HL-60 (cell line): ENCODE measurements around the gene CFAP74.

Experiments used
- DNase-seq, 2 experiments: peaks; one replicate each; pipeline ENCODE4 v3.0.0-alpha.2; 2010 to 2020; ENCODE audit warnings: low read depth in 1 of 2, low spot score in 1 of 2
- H3K27ac ChIP-seq: fragments of 250-450 bp; sonication (Bioruptor Pico); replicated peaks from 2 replicates; pipeline ENCODE4 v1.5.1; 2020; ENCODE audit warnings: mild to moderate bottlenecking, moderate library complexity
- H3K27me3 ChIP-seq: fragments of 250-450 bp; sonication (Bioruptor Pico); 2 replicates; pipeline ENCODE4 v1.5.1; 2021; ENCODE audit warnings: mild to moderate bottlenecking, moderate library complexity; ENCODE audit not compliant: insufficient read depth, poor library complexity, severe bottlenecking
- H3K4me3 ChIP-seq: replicated peaks from 2 replicates; pipeline ENCODE4 v1.5.1; 2011; ENCODE audit warnings: mild to moderate bottlenecking, control low read depth, low read length; ENCODE audit not compliant: insufficient read depth
- CTCF ChIP-seq: IDR thresholded peaks from one replicate; pipeline ENCODE4 v1.5.1; 2011; ENCODE audit warnings: low read length, control low read depth, inconsistent platforms; ENCODE audit not compliant: insufficient read depth
- GABPA ChIP-seq: IDR thresholded peaks from 2 replicates; pipeline ENCODE4 v1.6.1; 2012; ENCODE audit warnings: low read depth
- POLR2AphosphoS5 ChIP-seq: IDR thresholded peaks from 2 replicates; pipeline ENCODE4 v1.6.1; 2012; ENCODE audit warnings: low read depth
- REST ChIP-seq: IDR thresholded peaks from 2 replicates; pipeline ENCODE4 v1.6.1; 2012; ENCODE audit warnings: low read depth; ENCODE audit not compliant: insufficient replicate concordance
- SPI1 ChIP-seq: IDR thresholded peaks from 2 replicates; pipeline ENCODE4 v1.6.1; 2012; ENCODE audit warnings: low read depth, mild to moderate bottlenecking, borderline replicate concordance

CFAP74 gene

GRCh38 chr1:1967879-1968278, 35.7 kb downstream of the CFAP74 start:
- DNase-seq = no peak
- no peak overlapping the region for H3K4me3 ChIP-seq
- H3K27me3 ChIP-seq = peaks cover 10% of the 10 kb centered on the region
- TF ChIP-seq REST = no peak
- TF ChIP-seq GABPA = no peak
- no peak for TF ChIP-seq POLR2AphosphoS5
- TF ChIP-seq SPI1 = no peak
- no peak for TF ChIP-seq CTCF
- no peak overlapping the region for H3K27ac ChIP-seq

- no peak overlapping the region for H3K4me3 ChIP-seq
Observed at GRCh38 chr1:1967151-1967550, 36.4 kb downstream of the CFAP74 start.

More at GRCh38 chr1:1967151-1967550, 36.4 kb downstream of the CFAP74 start:
- H3K27ac ChIP-seq = no peak overlapping the region
- peaks cover 10% of the 10 kb centered on the region for H3K27me3 ChIP-seq
- no peak for TF ChIP-seq POLR2AphosphoS5
- TF ChIP-seq GABPA = no peak
- TF ChIP-seq SPI1 = no peak
- TF ChIP-seq REST = no peak
- TF ChIP-seq CTCF = no peak
- no peak for DNase-seq
